Forelimb muscle (tissue), 1 donor: ENCODE data around the gene SHISAL1. TPM values are rescaled to one million over a fixed set of nuclear protein-coding genes. Genes with fewer than 3 reads are reported as not detected.
"Not testable (repeated sequence)": the region's sequence is repeated elsewhere in the genome, so short reads cannot be mapped to it uniquely, and the experiment has no call there.

ENCODE experiments used
- DNase-seq: peaks from one replicate; pipeline ENCODE4 v3.0.0-alpha.2; 2013; ENCODE audit warnings: low read depth
- polyA plus RNA-seq: library from polyadenylated mRNA; unstranded; fragments of 120-200 nt; gene quantifications from one replicate; pipeline ENCODE4 v1.2.1, GENCODE V29; 2013; ENCODE audit not compliant: insufficient read length

Gene SHISAL1
- polyA plus RNA-seq, 1 donor: 17.1 TPM

DNA sequence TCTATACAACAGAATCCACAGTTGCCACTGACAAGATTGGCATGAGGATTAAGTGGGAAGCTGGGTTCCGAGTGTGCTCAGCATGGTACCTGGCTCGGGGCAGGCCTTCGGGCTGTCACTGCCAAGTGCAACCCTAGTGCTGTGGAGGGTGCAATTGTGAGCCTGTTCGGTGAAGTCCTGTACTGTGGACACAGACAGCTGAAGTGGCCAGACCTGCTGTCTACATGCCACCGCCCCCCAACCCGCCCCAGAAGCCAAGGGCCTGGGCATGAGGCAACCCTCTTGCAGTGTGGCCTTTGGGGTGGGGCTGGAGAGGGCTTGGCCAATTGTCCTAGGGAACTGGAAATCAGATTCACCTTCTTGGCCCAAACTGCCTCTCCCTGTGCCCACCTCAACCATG, 15.6 kb upstream of the SHISAL1 start:
- DNase-seq: no peak

DNA sequence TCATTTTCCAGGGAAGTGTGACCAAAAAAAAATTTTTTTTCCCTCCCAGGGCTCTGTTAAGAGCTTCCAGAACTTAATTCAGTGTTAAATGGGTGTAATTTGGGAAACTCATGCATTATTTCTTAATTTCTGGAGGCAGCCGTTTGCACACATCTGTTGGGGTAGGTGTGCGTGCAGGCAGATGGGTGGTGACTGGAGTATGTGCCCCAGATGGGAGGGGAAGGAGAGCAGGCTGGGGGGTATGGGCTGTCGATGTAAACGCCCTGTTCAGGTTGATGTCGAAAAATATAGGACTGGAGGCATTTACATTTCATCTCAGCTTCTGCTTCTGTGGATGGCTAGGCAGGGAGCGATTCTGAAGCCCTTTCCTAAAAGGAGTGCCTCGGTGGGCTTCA, 13.7 kb upstream of the SHISAL1 start:
- no peak for DNase-seq

DNA sequence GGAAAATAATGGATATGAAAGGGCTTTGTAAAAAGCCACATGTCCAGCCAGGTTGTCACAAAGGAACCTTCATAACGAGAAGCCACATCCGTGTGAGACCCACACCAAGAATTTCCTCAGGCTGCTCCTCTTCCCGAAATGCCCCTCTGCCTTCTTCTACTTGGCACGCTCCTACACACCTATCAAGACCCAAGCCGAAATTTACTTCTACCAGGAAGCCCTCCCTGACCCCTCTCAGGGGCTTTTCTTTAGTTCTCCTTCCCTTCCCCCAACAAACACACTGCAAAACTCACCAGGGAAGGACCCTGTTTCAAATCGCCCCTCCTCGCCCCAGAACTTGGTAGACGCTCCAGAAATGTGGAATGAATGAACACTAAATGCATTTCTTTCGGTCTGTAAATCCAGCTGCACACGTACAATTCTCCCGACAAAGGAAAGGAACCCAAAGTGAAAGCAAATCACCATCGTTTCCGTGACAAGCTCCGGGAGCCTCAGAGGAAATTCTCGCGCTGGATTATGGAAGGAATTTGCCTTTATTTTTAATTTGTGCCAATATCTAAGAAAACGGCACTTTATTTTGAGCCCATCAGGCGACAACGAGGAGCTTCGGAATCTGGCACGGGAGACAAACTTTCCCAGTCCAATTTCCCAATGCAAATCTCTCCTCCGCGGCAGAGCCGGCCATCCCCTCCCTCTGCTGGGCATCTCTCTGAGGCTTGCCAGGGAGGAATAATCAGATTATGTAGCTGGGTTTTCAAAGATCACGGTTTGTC, 13.2 kb upstream of the SHISAL1 start:
- no peak for DNase-seq

DNA sequence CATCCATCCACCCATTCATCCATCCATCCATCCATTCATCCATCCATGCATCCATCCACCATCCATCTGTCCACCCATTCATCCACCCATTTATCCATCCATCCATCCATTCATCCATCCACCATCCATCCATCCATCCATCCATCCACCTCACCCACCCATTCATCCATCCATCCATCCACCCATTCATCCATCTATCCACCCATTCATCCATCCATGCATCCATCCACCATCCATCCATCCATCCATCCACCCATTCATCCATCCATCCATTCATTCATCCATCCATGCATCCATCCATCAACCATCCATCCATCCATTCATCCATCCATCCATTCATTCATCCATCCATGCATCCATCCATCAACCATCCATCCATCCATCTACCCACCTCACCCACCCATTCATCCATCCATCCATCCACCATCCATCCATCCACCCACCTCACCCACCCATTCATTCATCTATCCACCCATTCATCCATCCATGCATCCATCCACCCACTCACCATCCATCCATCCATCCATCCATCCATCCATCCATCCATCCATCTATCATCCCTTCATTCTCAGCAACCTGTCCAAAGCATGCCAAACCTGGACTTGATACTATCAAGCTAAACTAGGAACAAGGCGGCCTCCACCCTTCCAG, 10.5 kb upstream of the SHISAL1 start:
- DNase-seq: not testable (repeated sequence)

DNA sequence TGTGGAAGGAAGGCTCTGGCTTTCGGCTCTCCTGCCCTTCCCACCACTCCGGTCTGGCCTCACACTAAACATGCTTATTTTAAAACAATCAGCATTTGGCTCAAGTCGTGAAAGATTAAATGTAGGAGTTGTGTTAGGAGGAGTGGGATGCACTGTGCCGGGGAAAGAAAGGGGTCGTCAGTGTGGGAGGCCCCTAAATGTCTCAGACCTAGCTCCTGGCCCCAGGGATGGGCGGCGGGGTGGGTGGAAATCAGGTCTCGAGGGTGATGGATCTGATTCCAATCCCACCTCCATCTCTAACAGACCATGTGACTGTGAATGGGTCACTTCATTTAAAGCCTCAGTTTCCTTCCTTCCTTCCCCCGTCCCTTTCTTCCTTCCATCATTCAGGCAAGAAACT, 6.9 kb upstream of the SHISAL1 start:
- no peak for DNase-seq

DNA sequence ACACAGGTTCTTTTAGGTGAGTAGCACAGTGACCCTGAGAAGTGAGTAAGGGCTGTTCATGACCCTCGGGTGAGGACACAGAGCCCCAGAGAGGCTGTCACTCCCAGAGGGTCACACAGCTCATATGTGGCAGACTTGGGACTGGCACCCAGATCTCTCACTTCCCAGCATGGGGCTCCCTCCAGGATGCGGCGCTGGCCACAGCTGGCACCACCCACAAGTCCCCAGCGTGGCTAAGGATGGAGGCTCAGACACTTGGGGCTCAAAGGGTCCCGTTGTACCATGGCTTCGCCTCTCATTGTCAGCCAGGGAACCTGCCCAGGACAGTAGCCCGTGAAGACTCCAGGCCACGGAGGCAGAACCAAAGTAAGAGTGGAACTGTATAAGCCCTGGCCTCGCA, 6.0 kb upstream of the SHISAL1 start:
- no peak for DNase-seq

DNA sequence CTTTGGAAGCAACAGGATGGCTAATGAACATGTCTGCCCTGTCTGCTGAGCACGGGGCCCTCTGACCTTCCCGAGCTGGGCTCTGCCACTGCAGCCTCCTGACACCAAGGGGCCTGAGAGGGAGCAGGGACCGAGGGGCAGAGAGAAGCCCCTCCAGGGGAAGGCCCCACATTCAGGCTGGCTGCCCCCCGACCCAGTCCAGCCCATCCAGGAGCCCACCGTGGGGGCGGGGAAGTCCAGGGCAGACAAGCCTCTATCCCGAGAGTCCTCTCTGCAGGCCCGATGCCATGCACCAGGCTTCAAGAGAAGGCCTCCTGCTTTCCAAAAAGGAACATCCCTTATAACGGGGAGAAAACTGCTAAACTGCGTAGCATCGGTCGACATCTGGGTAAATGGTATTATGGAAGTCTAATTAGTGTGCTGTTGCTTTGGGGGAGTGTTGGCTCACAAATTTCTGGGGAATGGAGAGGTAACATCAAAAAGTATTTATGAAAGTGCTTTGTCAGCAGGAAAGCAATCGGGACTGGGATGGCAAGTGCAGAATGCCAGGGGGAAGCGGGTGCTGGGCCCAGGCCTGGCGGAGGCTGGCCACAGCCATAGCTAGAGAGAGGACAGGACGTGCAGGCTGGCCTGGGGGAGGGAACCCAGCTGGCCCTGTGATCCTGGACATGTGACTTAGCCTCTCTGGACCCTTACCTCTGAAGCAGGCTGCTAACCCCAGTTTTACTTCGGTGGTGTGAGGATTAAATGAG, 5.3 kb upstream of the SHISAL1 start:
- no peak for DNase-seq

DNA sequence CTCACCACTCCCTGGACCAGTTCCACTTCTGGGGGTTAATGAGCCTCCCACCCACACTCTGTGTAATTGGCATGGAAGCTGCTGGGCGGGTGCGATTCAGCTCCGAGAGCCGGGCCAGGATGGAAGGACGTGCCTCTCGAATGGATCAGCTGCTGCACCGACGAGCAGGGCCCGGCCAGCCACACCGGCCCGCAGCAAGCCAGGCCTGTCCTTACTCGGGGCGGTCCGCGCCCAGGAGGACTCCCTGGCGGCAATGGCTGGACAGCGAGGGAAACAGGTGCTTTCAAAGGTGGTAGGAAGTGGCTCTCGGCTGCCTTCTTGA, 4.3 kb upstream of the SHISAL1 start:
- DNase-seq: no peak

DNA sequence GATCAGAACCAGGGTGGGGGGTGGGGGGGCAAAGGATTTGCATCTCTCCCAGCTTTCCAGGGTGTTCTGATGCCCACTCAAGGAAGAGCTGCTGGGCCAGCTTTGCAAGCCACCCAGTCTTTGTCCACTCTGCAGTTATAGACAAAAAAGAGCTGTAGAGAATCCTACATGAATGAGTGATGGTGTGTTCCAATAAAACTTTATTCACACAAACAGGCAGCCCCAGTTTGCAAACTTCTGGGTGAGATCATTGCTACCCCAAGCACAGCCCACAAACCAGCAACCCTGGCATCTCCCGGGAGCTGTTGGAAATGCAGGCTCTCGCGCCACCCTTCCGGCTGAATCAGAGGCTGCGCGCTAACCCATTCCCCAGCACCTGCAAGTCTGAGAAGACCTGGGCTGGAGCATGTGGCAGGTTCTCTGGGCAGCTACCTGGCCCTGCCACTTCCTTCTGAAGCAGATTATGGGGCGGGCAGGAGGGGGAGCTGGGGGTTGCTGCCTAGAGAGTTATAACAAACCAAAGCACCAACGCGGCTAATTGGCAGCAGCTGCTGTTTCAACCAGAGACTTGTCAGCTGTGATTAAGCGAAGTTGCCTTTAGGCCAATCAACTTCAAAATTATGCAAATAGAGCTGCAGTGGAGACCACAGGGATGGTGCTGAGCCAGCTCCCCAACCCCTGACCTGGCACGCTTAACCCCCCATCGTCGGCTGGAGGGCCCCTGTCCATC, 3.8 kb upstream of the SHISAL1 start:
- no peak for DNase-seq

DNA sequence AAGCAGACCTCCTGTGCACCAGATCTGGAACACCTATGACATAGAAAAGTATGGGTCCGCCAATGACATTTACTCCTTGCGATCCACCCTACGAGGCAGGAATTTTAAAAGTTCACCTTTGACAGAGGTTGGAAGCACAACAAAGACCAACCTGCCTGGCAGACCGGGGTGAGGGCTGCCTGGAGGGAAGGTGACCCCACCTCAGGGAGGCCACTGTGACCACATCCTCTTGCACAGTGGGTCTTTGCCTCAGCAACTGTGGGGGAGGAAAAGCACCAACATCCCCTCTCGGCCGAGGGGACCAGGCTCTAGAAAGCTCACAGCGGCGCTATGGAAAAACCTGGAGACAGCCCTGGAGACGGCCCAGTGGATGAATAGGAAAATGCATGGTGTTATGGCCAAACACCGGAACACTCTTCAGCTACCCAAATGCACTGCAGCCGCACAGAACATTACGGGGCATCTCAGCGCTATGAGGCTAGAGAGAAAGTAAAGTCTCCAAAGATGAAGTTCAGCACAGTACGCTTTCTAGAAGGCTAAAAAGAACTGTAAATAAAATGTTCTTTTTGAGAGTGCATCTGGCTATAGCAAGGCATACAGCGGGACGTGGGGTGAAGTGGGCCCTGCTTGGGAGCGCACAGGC, 1.8 kb upstream of the SHISAL1 start:
- no peak for DNase-seq

DNA sequence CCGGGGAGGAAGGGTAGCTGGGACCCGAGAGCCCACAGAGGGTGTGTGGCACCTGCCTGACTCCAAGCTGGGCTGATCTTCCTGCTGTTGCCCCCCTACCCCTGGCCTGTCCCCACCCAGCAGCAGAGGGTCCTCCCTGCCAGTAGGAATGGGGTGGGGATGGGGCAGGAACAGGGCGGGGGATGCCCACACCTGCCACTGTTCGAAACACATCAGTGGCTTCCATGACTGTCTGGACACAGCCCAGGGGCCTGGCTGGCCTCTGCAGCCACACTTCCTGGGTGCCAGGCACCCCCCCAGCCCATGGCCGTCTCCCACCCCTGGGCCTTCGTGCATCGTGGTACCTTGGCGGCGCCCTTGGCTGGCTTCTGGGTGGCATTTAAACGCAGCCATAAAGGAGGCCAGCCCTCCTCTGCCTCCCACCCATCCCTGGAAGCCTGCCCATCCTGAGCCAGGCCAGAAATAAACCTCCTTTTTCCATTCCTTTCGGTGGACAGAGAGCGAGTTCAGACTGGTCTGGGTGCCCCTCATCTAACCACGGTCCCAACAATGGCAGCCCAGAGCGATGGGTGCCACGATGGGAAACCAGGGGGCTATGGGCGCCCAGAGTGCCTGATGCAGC, 745 bp upstream of the SHISAL1 start:
- no peak for DNase-seq

DNA sequence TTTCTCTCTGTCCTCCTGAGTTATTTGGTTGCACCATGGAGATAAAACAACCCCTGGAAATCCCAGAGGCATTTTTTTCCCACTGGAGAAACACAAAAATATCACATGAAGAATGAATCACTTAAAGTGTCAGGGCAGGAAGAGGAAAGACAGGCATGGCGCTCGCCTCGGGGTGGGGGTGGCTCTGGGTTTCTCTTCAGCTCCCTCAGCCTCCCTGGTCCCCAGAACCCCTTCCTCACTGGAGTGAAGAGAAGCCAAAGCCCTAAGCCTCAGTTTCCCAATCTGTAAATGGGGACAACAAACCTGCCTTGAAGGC, 938 bp downstream of the SHISAL1 start:
- DNase-seq: no peak

DNA sequence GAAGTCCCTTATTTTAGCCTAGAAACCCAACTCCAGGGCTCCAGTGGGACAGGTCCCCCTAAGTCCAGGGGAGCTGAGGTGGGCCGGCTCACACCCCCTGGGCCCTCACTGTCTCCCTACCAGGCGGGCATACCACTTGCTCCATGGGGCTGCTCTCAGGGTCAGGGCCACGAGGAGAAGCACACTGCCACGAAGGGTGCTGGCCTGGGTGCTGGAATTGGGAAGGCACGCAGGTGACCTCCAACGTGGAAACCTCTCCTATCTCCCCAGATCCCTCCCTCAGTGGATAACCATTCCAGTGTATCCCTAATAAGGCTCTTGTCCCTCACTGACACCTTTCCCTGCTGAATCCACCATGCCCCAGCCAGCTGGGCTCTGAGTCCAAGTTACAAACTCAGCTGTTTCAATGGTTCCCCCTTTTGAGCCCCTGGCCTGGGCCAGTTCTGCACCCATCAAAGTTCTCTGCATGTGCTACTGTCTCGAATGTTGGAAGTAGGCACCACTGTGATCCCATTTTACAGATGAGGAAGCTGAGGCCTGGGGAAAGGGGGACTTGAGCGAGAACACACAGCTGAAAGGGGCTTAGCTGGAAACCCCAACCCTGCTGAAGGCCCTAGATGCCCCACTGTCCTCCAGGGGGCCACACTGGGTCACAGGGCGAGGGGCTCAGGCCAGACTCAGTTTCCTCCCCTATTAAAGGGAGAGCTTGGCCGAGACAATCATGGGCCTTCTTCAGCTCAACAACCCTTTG, 1.5 kb downstream of the SHISAL1 start:
- no peak for DNase-seq

DNA sequence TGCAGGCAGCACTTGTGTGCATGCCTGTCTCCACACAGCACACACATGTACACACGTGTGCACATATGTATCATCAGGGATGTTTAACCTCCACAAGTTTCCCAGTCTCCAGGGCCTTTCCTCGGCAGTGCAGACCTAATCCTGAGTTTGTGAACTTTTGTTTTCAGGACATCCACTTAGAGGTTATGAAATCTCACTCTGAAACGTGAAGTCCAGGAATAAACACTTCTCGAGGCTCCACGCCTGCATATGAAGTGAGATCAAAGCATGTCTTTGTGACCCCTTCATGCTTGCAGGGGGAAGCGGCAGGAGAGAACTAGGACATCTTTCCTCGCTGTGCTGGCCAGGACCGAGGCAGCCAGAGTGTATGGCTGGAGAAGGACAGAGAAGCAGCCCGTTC, 3.1 kb downstream of the SHISAL1 start:
- no peak for DNase-seq

DNA sequence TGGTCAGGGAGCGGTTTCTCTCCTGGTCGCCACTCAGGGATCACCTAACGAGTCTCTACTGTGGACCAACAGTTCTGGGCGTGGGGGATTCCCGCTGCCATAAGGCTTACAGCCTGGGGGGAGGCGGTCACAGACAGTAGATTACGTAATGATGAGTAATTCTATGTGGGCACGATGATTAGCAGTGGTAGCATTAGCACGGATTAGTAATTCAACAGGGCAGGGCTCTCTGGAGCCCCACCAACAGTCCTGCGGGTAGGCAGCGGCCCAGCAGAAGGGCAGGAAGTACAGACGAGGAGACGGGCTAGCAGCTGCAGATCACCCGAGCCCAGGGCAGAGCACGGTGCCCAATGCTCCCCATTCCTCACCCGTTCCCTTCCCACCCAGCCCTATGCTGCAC, 3.6 kb downstream of the SHISAL1 start:
- DNase-seq: no peak

DNA sequence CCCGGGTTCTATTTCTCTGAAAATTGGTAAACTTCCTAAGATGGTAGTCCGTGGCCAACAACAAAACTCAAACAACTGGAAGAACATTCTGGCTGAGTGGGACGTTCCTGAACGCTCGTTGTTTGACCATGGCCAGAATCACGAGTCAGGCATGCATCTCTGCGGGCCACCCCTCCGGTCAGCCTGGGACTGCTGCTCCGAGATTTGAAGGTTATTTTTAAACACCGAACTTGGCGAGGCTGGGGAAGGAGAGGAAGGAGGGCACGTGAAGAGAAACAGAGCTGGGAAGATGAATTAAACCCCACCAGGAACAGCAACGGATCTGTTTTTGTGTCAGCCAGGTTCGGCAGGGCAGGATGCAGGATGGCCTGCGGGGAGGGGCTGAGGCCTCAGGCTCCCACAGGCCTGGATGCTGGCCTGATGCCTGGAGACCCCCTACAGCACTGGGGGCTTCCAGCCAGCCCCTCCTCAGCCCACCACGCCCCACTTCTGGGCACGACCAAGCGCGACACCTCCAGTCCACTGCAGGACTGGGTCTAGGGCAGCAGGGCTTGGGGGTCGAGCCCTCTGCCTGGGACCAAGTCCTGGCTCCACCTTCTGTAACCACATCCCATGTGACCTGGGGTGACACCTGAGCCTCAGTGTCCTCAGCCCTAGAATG, 5.1 kb downstream of the SHISAL1 start:
- DNase-seq: no peak

DNA sequence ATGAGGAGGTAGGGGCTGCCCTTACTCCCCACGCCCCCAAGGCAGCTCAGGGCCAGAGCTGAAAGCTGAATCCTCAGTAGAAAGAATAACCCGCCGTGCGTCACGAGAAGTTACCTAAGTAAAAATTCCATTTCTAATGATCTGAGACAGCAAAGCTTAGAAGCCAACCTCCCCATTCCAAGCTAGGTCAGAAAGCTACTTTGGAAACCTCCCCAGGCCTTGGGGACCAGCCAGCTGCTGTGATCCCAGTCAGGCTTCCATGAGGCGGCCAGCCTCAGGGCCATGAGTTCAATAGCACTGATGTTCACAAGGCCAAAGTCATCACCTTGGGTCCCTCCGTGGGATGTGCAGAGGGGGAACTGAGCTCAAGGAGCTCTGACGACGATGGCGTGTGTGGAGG, 6.9 kb downstream of the SHISAL1 start:
- DNase-seq: no peak

DNA sequence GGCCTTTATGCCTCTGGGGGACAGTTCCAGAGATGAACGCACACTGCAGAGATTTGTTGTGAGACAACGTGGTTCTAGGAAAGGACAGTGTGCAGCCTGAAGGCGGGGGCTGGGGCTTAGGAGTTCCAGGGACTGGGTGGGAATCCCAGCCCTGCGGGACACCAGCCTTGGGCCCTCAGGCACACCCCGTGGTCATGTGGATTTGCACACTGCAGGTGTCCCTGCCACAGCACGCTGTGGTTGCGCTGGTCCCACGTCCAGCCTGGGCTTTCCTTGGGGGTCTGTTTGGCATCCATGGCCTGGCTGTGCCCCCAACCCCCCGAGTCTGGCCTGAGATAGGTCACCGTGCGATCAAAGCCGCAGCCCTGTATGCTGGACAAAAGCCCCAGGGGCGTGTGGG, 7.3 kb downstream of the SHISAL1 start:
- DNase-seq: no peak

DNA sequence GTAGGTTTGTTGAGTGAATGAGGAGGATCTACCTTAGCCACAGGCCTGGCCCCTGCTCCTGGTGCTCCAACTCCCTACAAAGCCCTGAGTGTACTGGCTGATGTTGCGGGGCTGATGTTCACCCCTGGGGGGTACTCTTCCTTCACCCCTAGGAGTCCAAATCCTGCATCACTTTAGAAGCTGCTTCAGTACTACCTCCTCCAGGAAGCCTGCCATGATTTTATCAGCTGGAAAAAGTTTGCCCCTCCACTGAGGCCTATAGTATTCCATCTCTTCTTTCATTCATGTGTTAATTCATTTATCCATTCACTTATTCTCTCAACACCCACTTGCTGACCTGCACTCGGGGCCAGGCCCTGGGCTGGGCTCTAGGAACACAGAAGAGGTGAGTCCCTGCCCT, 7.8 kb downstream of the SHISAL1 start:
- DNase-seq: no peak

DNA sequence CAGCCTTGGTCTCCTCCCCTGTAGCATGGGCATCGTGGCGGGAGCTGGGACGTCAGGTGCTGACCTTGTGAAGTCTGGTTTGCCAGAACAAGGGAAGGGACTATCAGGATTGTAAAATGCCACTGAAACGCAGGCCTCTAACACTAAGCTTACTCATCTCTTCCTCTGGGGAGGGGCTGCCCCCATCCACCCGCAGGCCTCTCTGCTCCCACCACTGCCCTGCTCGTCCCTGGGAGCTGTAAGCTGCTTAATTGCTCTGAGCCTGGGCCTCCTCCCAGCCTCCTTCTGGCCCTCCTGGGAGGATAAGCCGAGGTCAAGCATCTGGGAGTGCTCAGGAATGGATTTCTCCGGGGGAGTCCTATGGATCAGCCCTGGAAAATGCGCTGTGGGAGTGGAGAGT, 8.4 kb downstream of the SHISAL1 start:
- no peak for DNase-seq
